HG03103 (cell line): ENCODE results near the gene LYPLAL1.
"Not testable (repeated sequence)": the region's sequence is repeated elsewhere in the genome, so short reads cannot be mapped to it uniquely, and the experiment has no call there.

Experiments
- ATAC-seq: cut with Tn5 transposase; IDR thresholded peaks from one replicate; pipeline ENCODE4 v1.9.1; 2021; ENCODE audit warnings: low read depth; ENCODE audit not compliant: unreplicated experiment

The LYPLAL1 gene

GRCh38 chr1:219160967-219161366 is 12.7 kb upstream of the LYPLAL1 start:
- no peak for ATAC-seq

GRCh38 chr1:219161371-219161770 is 12.3 kb upstream of the LYPLAL1 start:
- no peak for ATAC-seq

GRCh38 chr1:219163401-219163954 is 10.2 kb upstream of the LYPLAL1 start:
- ATAC-seq: no peak

- ATAC-seq: no peak
Observed at GRCh38 chr1:219171192-219171935, 2.3 kb upstream of the LYPLAL1 start.

GRCh38 chr1:219172821-219173220 is 857 bp upstream of the LYPLAL1 start:
- no peak for ATAC-seq

- ATAC-seq: no peak
Observed at GRCh38 chr1:219173434-219173757, 282 bp upstream of the LYPLAL1 start.

- peak; percentile 35 for ATAC-seq
Observed at GRCh38 chr1:219174460-219175211, 958 bp downstream of the LYPLAL1 start.

GRCh38 chr1:219175212-219175564 is 1.5 kb downstream of the LYPLAL1 start:
- ATAC-seq: no peak

GRCh38 chr1:219176168-219176567 is 2.5 kb downstream of the LYPLAL1 start:
- no peak for ATAC-seq

- peak; percentile 30 for ATAC-seq
Observed at GRCh38 chr1:219177363-219177762, 3.7 kb downstream of the LYPLAL1 start.

GRCh38 chr1:219177940-219178339 is 4.3 kb downstream of the LYPLAL1 start:
- ATAC-seq: no peak

- no peak for ATAC-seq
Observed at GRCh38 chr1:219179293-219179692, 5.6 kb downstream of the LYPLAL1 start.

- ATAC-seq: no peak
Observed at GRCh38 chr1:219184337-219184736, 10.7 kb downstream of the LYPLAL1 start.

- no peak for ATAC-seq
Observed at GRCh38 chr1:219185486-219186117, 11.9 kb downstream of the LYPLAL1 start.

- ATAC-seq: peak; percentile 32
Observed at GRCh38 chr1:219188331-219188803, 14.7 kb downstream of the LYPLAL1 start.

- peak; percentile 53 for ATAC-seq
Observed at GRCh38 chr1:219189021-219189824, 15.5 kb downstream of the LYPLAL1 start.

GRCh38 chr1:219189952-219190351 is 16.3 kb downstream of the LYPLAL1 start:
- ATAC-seq: no peak

- no peak for ATAC-seq
Observed at GRCh38 chr1:219190605-219191004, 16.9 kb downstream of the LYPLAL1 start.

- not testable (repeated sequence) for ATAC-seq
Observed at GRCh38 chr1:219195833-219196232, 22.2 kb downstream of the LYPLAL1 start.

- ATAC-seq: no peak
Observed at GRCh38 chr1:219201656-219202055, 28.0 kb downstream of the LYPLAL1 start.
